CD4-positive, alpha-beta T cell treated with Interferon gamma for 1 hour (primary cell): ENCODE measurements around the gene KLHL35.
"Not testable (repeated sequence)": the region's sequence is repeated elsewhere in the genome, so short reads cannot be mapped to it uniquely, and the experiment has no call there.

Source experiments
- DNase-seq: peaks from one replicate; pipeline ENCODE4 v3.0.0-alpha.2; 2020

KLHL35 gene

GRCh38 chr11:75422248-75423231, 10.5 kb downstream of the KLHL35 start:
- no peak for DNase-seq

- no peak for DNase-seq
These were observed 11.1 kb downstream of the KLHL35 start for GRCh38 chr11:75421902-75422247.

- DNase-seq: no peak
These were observed 11.9 kb downstream of the KLHL35 start for GRCh38 chr11:75421035-75421602.

- no peak for DNase-seq
These were observed 12.6 kb downstream of the KLHL35 start for GRCh38 chr11:75420224-75421034.

GRCh38 chr11:75413864-75414263, 19.1 kb downstream of the KLHL35 start:
- DNase-seq: no peak

GRCh38 chr11:75413146-75413545, 19.9 kb downstream of the KLHL35 start:
- DNase-seq: not testable (repeated sequence)

GRCh38 chr11:75409971-75410370, 23.0 kb downstream of the KLHL35 start:
- not testable (repeated sequence) for DNase-seq

GRCh38 chr11:75408957-75409219, 24.1 kb downstream of the KLHL35 start:
- no peak for DNase-seq

GRCh38 chr11:75406338-75406777, 26.6 kb downstream of the KLHL35 start:
- no peak for DNase-seq

- no peak for DNase-seq
These were observed 28.9 kb downstream of the KLHL35 start for GRCh38 chr11:75403983-75404658.

- no peak for DNase-seq
These were observed 30.0 kb downstream of the KLHL35 start for GRCh38 chr11:75403037-75403436.

GRCh38 chr11:75402002-75402773, 30.8 kb downstream of the KLHL35 start:
- DNase-seq: no peak

- DNase-seq: no peak
These were observed 32.7 kb downstream of the KLHL35 start for GRCh38 chr11:75400146-75400865.

- DNase-seq: peak; percentile 87
These were observed 33.5 kb downstream of the KLHL35 start, which contains the start of gene RPS3 for GRCh38 chr11:75399344-75400145. Gene RPS3 (plus strand): TSS chr11:75399518. CDS start chr11:75399548, 30 bp downstream.

- DNase-seq: no peak
These were observed 34.1 kb downstream of the KLHL35 start for GRCh38 chr11:75398906-75399305.

- no peak for DNase-seq
These were observed 38.7 kb downstream of the KLHL35 start for GRCh38 chr11:75394085-75394840.

- no peak for DNase-seq
These were observed 43.1 kb downstream of the KLHL35 start for GRCh38 chr11:75389925-75390324.

GRCh38 chr11:75389276-75389605, 43.8 kb downstream of the KLHL35 start:
- DNase-seq: no peak

GRCh38 chr11:75388386-75389275, 44.4 kb downstream of the KLHL35 start:
- peak; percentile 73 for DNase-seq
